Glomerular visceral epithelial cell (primary cell): ENCODE results near the gene APLP2.

Experiments
- DNase-seq: peaks from one replicate; pipeline ENCODE4 v3.0.0-alpha.2; 2016; ENCODE audit errors: extremely low spot score

Gene APLP2

GRCh38 chr11:130118165-130118564, 48.5 kb downstream of the APLP2 start:
- DNase-seq = no peak

GRCh38 chr11:130118636-130119387, 49.1 kb downstream of the APLP2 start:
- no peak for DNase-seq

GRCh38 chr11:130120045-130120444, 50.4 kb downstream of the APLP2 start:
- DNase-seq = no peak

DNA sequence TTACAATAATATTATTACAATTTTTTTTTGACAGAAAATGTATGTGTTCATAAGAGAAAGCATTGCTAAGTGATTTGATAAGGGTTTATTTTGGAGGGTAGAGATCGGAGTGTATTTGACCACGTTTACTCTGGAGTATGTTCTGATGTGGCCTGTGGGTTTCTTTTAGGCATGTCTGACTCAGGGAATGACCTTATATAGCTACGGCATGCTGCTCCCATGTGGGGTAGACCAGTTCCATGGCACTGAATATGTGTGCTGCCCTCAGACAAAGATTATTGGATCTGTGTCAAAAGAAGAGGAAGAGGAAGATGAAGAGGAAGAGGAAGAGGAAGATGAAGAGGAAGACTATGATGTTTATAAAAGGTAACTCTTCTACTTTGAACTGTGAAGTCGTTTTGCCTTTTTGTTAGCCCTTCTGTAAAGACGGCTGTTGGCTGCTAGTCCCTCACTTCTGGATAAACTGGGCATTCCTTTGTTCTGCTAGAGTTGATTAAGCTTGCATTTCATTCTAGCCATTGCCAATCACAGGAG, 51.8 kb downstream of the APLP2 start:
- DNase-seq = peak; percentile 63

DNA sequence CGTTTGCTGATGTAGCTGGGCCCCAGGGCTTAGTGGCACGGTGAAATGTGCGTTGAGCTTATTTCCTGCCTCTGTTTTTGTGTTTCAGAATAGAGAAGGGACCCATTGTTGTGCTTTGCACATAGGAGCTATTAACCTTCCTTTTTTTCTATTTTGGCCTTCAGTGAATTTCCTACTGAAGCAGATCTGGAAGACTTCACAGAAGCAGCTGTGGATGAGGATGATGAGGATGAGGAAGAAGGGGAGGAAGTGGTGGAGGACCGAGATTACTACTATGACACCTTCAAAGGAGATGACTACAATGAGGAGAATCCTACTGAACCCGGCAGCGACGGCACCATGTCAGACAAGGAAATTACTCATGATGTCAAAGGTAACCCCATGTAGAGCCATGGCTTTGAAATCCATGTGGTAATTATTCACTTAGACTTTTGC, 52.5 kb downstream of the APLP2 start:
- DNase-seq = no peak

GRCh38 chr11:130123414-130124040, 53.8 kb downstream of the APLP2 start:
- DNase-seq = no peak

DNA sequence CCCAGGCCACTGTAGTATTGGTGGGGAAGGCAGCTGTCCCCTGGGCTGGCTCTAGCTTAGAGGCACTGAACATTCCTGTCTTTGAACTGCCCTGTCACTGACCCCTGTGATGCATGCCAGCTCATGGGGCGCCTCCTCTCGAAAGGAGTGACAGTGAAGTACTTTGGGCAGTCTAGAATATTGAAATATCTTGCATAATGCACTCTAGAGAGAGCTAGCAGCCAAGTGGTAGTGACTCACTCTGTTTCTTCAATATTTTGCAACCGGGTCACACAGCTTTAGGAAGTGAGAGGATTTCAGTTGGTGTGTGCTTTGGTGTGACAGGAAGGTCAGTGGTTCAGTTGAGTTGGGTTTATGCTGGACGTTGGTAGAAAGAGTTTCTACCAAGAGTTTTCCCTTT, 54.4 kb downstream of the APLP2 start:
- peak; percentile 54 for DNase-seq

DNA sequence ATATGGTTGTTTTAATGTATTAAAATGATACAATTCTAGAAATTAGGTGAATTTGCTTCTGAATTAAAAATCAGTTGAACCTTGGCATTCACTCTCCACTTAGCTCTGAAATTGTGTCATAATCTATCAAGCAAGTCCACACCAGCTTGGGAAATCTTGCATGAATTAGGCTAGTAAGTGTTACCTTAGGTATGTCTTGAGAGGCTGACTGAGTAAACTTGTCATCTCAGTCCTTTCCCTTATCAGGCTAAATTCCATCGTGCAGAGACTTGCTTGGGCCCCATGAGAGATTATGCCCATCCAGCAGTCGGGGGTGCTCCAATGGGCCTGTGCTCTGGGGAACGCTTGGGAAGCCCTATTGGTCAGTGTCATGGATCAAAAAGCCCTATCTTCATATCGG, 55.9 kb downstream of the APLP2 start:
- no peak for DNase-seq

- no peak for DNase-seq
Measured at GRCh38 chr11:130126516-130126915, 56.8 kb downstream of the APLP2 start.

- no peak for DNase-seq
Measured at GRCh38 chr11:130127509-130127908, 57.8 kb downstream of the APLP2 start.

DNA sequence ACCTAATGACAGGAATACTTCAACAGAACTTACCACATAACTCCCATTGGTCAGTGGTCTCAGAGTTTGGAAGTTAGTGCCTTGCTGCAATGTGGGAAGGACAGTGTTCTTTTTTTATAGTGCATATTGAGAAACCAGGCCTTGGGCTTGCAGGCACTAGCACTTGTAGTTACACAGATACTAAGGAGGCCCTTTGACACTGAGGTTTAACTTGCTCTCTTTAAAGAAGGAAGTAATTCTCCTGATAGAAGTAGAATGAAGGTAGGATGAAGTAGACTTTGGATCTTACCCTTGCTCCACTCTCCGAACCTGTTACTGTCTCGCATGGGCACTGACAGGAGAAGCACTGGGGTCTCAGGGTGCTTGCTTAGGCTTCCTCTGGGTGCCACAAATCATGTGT, 58.9 kb downstream of the APLP2 start:
- DNase-seq = no peak

GRCh38 chr11:130129922-130130321, 60.2 kb downstream of the APLP2 start:
- DNase-seq = no peak

DNA sequence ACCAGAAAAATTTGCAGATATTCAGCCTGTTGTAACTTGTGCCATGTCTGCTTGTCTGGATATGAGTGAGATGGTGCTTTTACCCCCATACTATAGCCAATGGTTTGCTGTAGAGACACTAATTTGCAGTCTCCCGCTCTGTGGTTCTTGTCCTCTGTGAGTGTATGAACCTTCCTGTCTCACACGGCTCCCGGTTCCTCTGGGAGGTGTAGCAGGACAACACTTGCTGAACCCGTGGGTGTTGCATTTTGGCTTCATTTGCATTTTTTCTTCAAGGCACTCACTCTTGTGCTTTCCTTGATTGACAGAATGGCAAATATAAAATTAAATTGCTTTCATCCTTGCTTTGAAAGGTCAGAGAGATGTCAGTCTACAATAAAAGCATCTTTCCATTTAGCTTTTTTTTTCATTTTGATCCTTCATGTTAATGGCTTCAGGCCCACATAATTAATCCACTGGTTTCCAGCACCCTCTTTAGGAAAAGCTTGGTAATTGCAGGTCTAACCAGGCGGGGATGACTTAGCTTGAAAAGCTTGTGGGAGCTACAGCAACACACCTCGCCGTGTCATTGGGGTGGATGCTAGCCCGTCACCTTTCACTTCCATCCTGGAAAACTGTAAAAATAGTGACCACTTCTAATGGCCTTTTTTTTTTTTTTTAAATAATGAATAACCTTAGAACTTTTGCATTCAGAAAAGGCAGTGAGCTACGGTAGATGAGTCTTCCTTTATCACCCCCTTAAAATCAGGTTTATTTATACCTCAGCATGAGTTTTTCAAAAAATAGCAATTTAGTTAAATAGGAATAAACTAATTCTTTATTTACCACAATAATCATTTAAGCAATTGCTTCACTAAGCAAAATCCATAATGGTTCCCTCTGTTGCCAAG, 62.5 kb downstream of the APLP2 start:
- DNase-seq = peak; percentile 68

DNA sequence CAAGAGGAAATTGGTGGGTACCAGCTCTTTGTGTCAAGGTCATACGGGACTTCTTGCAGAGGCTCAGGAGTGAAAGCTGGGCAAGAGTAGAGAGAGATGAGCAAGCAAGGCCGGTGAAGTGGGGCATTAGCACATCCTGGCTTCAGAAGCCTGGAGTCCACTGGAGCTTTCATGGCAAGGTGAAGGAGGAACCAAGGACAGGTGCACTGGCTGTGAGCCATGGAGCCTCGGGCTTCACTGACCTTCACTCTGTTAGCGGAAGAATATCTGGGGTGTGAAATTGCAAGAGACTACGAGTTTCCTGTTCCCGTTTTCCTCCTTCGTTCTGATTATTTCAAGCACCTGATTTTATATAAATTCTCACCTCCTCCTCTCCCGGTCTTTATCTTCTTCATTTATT, 64.0 kb downstream of the APLP2 start:
- DNase-seq = no peak

- no peak for DNase-seq
Measured at GRCh38 chr11:130136107-130136506, 66.4 kb downstream of the APLP2 start.

DNA sequence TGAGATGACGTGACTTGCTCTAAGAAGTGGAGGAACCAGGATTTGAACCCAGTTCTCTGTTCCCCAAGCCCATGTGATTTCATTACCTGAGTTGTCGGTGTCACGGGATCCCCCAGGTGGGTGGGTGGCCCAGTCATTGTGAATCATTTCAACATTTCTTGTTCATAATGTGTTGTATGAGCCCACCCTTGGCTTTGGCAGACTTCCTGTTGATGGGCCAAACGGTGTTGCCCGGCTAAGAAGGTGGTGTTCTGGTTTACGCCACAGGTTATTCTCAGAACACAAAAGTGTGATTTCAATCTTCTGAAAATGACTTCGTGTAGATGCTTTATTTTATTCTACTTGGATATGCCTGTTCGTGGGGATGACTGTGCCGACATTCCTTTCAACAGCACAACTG, 68.3 kb downstream of the APLP2 start:
- no peak for DNase-seq

GRCh38 chr11:130139401-130139800, 69.7 kb downstream of the APLP2 start:
- DNase-seq = no peak

DNA sequence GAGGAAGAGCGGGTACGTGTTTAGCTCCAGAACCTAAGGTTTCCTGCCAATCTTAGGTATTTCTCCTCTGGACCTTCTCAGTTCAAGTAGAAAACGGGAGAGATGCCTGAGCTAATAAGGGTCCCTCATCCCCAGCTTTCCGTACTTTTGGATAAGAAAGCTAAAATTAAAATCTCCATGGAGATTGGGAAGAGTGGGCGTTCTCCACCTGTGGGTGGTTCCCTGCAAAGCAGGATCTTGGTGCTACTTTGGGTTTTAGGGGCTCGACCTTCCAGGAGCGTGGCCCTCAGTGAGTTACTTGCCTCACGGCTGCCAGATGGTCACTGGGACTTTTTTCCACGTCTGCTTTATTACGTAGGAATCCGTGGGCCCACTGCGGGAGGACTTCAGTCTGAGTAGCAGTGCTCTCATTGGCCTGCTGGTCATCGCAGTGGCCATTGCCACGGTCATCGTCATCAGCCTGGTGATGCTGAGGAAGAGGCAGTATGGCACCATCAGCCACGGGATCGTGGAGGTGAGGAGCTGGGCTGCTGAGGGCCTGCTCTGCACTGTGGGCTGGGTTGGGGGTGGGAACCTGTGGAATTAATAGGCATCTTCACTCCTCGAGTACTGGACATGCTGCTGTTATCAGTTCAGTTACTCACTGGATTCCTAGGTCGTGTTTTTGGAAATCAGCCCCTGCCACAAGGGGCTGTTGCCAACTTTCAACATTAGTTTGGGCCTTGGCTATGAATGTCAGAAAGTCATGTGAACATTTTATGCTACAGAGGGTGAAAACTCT, 72.1 kb downstream of the APLP2 start:
- no peak for DNase-seq

DNA sequence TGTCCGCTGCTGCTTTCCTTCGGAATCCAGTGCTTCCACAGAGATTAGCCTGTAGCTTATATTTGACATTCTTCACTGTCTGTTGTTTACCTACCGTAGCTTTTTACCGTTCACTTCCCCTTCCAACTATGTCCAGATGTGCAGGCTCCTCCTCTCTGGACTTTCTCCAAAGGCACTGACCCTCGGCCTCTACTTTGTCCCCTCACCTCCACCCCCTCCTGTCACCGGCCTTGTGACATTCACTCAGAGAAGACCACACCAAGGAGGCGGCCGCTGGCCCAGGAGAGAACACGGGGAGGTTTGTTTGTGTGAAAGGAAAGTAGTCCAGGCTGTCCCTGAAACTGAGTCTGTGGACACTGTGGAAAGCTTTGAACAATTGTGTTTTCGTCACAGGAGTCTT, 74.4 kb downstream of the APLP2 start:
- no peak for DNase-seq

DNA sequence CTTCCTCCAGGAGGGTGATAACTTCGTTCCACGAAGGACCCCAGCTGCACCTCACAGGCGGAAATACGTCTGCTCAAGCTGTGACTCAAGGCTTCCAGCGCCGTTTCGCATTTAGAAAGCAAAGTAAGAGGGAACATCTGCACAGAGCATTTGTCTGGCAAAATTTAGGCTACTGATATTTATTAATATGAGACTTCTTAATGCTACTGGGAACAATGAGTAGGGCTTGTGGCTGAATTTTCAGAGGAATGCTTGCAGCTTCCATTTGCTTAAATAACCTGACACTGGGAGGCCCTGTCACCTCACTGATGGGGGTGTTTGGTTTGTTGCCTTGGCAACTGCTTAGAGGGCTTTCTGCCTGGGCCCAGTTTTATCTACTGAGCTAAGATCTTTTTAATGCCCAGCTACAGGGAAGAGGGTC, 75.2 kb downstream of the APLP2 start:
- no peak for DNase-seq

DNA sequence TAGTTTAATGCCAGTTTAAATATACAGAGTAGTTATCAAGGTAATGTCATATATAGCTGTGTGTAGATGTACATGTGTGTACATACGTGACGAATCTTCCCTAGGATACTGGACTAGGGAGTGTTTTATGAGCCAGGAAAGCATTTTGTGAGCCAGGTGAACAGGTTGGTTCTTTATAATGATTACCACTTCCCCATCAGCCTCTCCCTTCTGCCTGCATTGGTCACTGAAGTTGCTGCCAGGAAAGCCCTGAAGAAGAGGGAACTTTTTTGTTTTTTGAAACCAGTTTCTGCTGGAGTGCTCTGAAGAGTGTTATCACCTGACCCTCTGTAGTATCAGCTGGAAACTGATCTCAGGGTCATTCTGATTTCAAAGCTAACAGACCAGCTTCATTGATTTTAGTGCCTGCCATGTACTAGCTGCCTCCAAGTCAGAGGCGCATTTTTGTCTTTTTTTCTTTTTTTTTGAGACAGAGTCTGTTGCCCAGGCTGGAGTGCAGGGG, 75.7 kb downstream of the APLP2 start:
- DNase-seq = no peak
